Kidney capillary endothelial cell (primary cell): ENCODE measurements around the gene LBH.

ENCODE experiments used
- DNase-seq: peaks from one replicate; pipeline ENCODE4 v3.0.0-alpha.2; 2018; ENCODE audit warnings: low spot score

The LBH gene

DNA sequence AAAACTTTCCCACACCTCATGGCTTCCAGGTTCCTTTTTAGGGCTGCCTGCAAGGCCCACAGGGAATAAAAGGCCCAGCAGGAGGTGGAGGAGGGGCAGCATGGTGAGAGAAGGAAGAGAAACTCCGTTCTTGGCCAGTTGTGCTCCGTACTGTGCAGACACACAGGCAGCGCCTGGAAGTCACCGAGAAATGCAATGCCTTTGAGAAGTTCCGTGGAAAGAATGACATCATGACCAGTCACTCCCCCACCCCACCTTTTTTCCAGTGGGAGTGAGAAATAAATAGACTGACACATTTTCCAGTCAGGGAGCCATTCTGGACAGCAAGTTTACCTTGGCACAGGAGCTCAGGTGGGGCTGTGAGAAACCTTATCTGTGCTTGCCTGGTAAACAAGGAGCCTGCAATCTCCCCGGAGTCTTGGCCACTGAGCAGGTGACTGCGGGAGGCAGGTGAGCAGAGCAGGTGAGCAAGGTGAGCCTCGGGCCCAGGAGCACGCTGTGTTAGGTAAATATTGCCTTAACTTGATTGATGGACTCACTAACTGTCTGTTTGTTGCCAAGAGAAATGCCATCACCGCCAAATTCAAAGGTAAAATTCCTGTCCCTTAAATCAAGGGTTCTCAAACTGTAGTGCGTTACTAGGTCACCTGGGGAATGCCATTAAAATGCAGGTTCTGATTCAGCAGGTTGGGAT lies 13.5 kb upstream of the LBH start:
- no peak for DNase-seq

GRCh38 chr2:30218338-30218713 lies 13.0 kb upstream of the LBH start:
- no peak for DNase-seq

DNA sequence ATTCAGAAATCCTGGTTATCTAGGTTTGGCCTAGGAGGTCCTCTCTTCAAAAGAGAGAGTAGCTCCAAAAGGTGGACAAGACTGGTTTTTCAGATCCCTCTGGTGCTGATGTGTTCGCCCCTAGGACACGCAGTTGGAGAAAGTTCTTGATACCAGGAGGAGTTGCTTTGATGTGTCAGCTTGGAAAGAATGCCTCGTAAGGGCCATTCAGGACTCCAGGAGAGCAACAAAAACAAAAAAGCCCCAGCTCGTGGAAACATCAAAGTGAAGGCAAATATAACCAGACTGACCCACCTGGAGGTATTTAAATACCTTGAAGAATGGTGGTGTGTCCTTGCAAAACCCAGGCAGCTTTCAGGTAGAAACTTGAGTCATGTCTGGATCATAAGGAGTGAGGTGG lies 12.5 kb upstream of the LBH start:
- DNase-seq = no peak

DNA sequence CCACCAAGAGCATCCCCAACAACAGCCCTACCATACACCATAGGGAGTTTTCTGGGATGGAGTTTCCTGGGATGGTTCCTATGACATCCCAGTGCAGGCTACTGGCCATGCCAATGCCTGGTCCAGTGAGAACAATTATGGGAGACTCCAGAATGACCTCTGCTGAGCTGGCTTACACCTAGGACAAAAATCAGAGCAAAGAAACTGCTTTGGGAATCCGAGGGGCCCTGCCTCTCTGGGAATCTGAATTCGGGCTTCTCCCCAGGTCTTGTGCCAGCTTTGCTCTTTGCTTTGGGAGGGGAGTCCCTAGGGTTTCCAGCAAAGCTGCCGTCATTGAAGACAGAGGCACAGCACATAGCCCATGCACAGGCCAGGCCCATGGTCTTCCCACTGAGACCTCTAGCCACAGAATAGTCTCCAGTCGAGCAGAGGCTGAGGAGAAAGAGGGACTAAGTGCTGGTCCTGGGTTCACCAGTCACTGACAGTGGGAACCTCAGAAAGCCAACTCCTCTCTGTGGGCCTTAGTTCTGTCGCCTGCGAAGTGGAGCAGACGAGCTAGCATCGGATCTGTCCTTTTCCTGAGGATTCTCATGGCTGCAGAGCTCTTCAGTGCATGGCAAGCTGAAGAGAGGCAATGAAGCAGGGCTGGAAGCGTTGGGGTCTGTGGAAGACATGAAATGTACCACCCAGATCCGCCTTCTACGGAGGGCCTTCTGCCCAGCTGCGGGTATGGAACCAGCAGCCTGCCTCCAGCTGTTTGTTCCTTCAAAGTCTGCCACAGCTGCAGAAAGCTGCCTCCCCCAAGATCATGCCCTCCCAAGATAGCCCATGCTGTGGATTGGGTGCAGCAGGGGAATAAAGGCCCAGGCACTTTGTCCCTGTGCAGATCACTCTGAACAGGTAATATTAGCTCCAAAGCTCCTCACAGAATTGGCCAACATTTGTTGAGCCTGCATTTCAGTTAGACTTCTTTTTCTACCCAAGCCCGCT lies 11.2 kb upstream of the LBH start:
- no peak for DNase-seq

DNA sequence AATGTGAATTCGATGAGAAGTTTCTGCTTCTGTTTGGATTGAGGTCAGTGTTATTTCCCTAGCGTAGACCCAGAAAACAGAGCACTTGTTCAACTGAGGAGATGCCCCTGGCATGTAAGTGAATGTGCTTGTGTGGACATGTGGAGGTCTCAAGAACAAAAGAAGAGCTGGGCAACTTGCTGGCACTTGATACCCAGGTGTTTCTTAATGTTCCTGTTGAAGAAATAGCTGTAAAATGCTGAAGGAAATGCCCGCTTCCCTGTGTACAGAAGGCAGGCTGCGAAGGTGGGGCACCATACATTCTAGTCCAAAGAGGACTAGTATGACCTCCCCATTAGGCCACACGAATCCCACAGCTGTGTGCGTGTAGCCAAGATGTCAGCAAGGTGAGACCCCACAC lies 9.8 kb upstream of the LBH start:
- DNase-seq = no peak

- DNase-seq = no peak
These were observed 9.3 kb upstream of the LBH start for GRCh38 chr2:30222031-30222430.

- no peak for DNase-seq
These were observed 8.5 kb upstream of the LBH start for GRCh38 chr2:30222636-30223360.

GRCh38 chr2:30223413-30223874 lies 7.9 kb upstream of the LBH start:
- no peak for DNase-seq

DNA sequence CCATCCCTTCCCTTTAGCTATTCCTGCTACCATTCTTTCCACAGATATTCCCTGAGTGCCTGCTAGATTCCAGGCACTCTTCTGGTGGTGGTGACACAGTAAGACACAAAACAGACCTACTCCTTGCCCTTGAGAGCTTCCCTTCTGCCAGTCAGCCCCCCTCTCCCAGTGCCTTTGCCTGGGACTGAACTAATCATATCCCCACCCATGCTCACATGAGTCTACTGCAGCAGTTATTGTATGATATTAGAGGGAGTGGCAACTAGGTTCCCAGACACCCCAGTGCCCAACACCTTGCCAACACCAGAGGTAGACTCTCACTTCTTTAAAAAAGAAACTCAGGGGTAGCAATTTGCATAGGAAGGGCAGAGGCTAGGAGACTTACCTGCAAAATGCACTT lies 7.2 kb upstream of the LBH start:
- DNase-seq = no peak

- DNase-seq = peak; percentile 46
These were observed 6.1 kb upstream of the LBH start for GRCh38 chr2:30225131-30225762.

- DNase-seq = no peak
These were observed 4.9 kb upstream of the LBH start for GRCh38 chr2:30226144-30227032.

DNA sequence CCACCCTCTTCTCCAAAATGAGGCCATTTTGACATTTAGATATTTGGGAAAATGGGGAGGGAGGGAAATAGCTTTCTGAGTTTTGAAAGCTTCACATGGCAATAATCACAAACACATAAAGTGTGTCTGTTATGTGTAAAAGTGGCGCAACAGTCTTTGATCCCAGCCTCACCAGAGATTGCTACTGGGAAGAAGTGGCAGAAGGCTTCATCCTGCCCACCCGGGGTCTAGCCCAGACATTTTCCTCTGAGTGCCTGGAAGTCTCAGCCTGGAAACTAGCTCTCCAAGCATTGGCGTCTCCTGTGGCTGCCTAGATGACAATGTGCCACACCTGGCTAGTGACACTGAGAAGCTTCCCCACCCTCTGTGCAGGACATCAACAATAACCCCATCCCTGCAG lies 1.7 kb upstream of the LBH start:
- no peak for DNase-seq

GRCh38 chr2:30230497-30231211 lies 680 bp upstream of the LBH start:
- peak; percentile 36 for DNase-seq

DNA sequence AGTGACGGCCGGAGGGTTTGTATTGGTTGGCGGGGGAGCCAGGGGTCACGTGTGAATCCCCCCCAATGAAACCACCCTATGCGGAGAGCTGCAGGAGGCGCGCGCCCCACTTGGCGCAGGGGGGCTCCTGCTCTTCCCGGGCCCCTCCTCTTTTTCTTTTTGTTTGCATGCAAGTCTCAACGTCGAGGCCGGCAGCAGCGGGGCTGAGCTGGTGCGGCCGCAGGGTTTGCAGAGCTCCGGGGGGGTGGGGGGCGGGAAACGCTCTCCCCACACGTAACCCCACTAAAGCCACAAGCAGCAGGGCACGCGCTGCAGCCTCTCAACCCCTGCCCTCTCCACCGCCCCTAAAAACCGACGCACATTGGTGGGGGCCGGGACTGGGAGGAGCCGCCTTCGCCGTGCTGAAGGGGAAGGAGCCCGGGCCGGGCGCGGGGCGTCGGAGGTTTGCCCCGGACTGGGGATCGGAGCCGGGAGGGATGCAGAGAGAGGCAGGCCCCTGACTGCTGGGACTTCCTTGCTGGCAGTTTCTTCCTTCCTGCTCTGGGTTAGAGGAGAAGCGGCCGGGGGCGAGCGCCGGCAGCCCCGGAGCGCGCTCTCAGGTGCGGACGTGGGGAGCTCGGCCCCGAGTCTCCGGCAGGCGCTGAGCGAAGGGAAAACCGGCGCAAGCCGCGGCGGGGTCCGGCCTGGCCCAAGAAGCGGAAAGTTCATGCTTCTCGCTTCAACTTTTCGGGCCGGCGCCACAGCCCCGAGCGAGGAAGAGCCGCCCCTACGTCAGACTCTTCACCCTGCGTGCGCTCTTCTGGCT lies 864 bp downstream of the LBH start:
- peak; percentile 29 for DNase-seq

GRCh38 chr2:30232801-30233130 lies 1.4 kb downstream of the LBH start:
- no peak for DNase-seq

DNA sequence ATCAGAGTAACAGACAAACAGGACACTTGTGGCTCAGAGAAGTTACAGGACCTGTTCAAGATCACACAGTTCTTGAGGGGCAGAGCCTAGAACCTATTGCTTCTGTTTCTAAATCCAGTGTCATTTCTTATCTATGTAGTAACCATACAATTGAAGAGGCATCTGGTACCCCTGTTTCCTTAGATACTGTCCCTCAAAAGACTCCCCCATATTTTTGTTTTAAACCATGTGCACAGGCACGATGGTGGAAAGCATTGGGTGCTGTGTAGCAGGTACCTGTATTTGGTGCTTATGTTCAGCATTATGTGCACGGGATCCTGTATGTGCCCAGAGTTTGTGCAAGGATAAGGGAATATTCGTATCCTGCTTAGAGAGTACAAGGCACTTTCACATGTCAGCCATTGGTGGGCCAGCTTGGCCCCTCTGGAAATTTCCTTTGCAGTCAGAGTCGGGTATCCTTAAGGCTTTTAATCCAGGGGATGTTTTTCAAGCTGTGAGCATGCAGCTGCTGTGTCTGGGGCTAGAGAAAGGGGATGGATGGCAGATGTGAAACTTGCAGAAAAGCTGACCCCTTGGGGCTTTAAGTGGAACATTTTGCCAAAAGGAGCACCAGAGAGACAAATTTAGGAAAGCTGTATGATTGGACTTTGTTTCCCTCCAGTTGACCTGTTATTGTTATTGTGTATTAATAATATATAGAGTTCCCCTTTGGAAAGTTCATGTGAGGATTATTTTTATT lies 2.1 kb downstream of the LBH start:
- peak; percentile 26 for DNase-seq

DNA sequence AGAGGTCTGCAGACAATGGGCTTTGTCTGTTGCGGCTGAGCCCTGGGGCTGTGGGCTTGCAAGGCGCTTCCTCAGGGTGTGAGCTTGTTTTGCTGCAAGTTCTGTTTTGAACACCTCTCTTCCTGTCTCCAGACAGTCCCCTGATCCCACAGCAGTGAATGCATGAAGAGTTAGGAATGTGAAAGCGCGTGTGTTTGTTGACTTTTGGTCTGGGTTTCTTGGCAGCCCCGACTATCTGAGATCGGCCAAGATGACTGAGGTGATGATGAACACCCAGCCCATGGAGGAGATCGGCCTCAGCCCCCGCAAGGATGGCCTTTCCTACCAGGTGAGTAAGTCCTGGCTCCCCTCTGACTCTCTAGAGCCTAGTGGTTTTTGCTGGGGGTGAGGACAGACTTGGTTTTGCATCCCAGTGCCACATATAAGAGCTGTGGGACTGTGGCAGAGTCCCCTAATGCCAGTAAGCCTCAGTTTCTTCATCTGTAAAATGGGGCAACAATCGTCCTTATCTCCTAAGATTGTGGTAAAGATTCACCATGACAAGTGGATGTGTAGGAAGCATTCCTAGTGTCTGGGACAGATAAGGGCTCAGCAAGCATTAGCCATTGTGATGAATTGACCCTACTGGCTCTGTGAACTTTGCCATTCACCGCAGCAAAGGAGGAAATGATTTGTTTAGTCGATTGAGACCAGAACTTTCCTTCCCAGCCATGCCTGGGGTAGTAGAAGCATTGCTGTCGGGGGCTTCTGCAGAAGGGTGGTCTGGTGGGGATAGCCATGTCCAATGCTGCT lies 3.0 kb downstream of the LBH start:
- no peak for DNase-seq

GRCh38 chr2:30235008-30235655 lies 3.8 kb downstream of the LBH start:
- DNase-seq = peak; percentile 78
